ENCODE results near the gene CBARP. TPM values are rescaled to one million over a fixed set of nuclear protein-coding genes. Genes with fewer than 3 reads are reported as not detected.

Gene CBARP
- total RNA-seq, 1 experiment from 2014 or later = 23.8 TPM

GRCh38 chr19:1277061-1277460 lies 39.3 kb upstream of the CBARP start:
- Histone ChIP-seq H3K9ac (ENCODE audit: low read length) (peak overlapping the region; percentile 97), H4K20me1 (ENCODE audit: insufficient read depth) (no peaks in the 10 kb centered on the region), H3K4me2 (ENCODE audit: low read length) (peak overlapping the region; percentile 99), H3K9me2 (ENCODE audit: insufficient read depth) (no peaks in the 10 kb centered on the region), H3K9me3 (ENCODE audit: control insufficient read depth in 1 of 2, insufficient read depth in 1 of 2, low read depth in 1 of 2, low read length in 2 of 2) (no peaks in the 10 kb centered on the region), H3K4me3 (replicated peaks in 1 of 2; ENCODE audit: low read depth in 1 of 2, low read length in 2 of 2) (peak overlapping the region in 1 of 2 experiments; percentile 85; a peak in 3 of 4 replicates), H3K27ac (ENCODE audit: low read depth, low read length) (peak overlapping the region; percentile 100), H2AFZ (ENCODE audit: low read depth, low read length, poor library complexity, severe bottlenecking) (no peak overlapping the region), H3K36me3 (ENCODE audit: control insufficient read depth in 1 of 2, insufficient read depth in 2 of 2, low read length in 2 of 2) (peaks cover 18 to 26% of the 10 kb centered on the region in 2 experiments; a peak in 3 of 4 replicates), H3K4me1 (ENCODE audit: control insufficient read depth in 1 of 2, insufficient read depth in 2 of 2, low read length in 2 of 2) (peaks cover 17 to 40% of the 10 kb centered on the region in 2 experiments), H3K27me3 (ENCODE audit: insufficient read depth, low read length) (no peaks in the 10 kb centered on the region), H3K79me2 (ENCODE audit: insufficient read depth, low read length) (peaks cover 46% of the 10 kb centered on the region)
- CTCF ChIA-PET = no interaction called here
- ATAC-seq (no peak), DNase-seq (ENCODE audit: low read depth, low spot score) (no peak)
- POLR2A ChIA-PET = no interaction called here
- intact Hi-C loops (cut with micrococcal nuclease) = loop anchor here (10.0 kb wide), 1 partner anchor 128 kb away; the partner anchor contains the start of genes DAZAP1 and GAMT
- no TSS peak for BruUV-seq (replicated peaks)
- TF ChIP-seq POLR2A (IDR thresholded peaks at IDR 0.05; ENCODE audit: borderline replicate concordance, extremely low read depth, insufficient read depth, insufficient read length) (no peak), ATF3 (IDR thresholded peaks at IDR 0.05) (no peak), REST (IDR thresholded peaks at IDR 0.05; ENCODE audit: low read depth) (no peak), ELF1 (IDR thresholded peaks at IDR 0.05; ENCODE audit: borderline replicate concordance, low read depth) (no peak), POLR2AphosphoS5 (IDR thresholded peaks at IDR 0.05; ENCODE audit: low read depth, low read length) (no peak), ZNF274 (IDR thresholded peaks at IDR 0.05; ENCODE audit: low read depth, low read length) (no peak)
- RAD21 ChIA-PET (ENCODE audit: low non-redundant PET in 1 of 2, low total read pairs in 2 of 2, uncharacterized antibody in 2 of 2, unreplicated experiment in 2 of 2) = no interaction called here
